Parathyroid adenoma (tissue), 2 donors: ENCODE measurements around the gene ANKRD44.

Experiments used
- H2AFZ ChIP-seq: fragments of 300-600 bp; sonication (generic); one replicate; pipeline ENCODE4 v1.7.0; 2017; ENCODE audit warnings: antibody characterized with exemption, mild to moderate bottlenecking
- H3K27ac ChIP-seq: fragments of 300-600 bp; sonication (generic); one replicate; pipeline ENCODE4 v1.7.0; 2017
- H3K27me3 ChIP-seq: fragments of 300-600 bp; sonication (generic); one replicate; pipeline ENCODE4 v1.7.0; 2017; ENCODE audit warnings: low read length; ENCODE audit not compliant: control insufficient read depth, insufficient read depth
- H3K36me3 ChIP-seq: fragments of 300-600 bp; sonication (generic); one replicate; pipeline ENCODE4 v1.7.0; 2017; ENCODE audit warnings: low read length; ENCODE audit not compliant: control insufficient read depth, insufficient read depth
- H3K4me1 ChIP-seq: fragments of 300-600 bp; sonication (generic); one replicate; pipeline ENCODE4 v1.7.0; 2017; ENCODE audit warnings: control low read depth
- H3K4me2 ChIP-seq: fragments of 300-600 bp; sonication (generic); one replicate; pipeline ENCODE4 v1.7.0; 2017; ENCODE audit warnings: low read length
- H3K4me3 ChIP-seq: fragments of 300-600 bp; sonication (generic); one replicate; pipeline ENCODE4 v1.7.0; 2017; ENCODE audit warnings: low read depth, low read length
- H3K79me2 ChIP-seq: fragments of 300-600 bp; sonication (generic); one replicate; pipeline ENCODE4 v1.7.0; 2017; ENCODE audit warnings: control low read depth
- H3K9ac ChIP-seq: fragments of 300-600 bp; sonication (generic); one replicate; pipeline ENCODE4 v1.7.0; 2017; ENCODE audit warnings: mild to moderate bottlenecking
- H3K9me3 ChIP-seq: fragments of 300-600 bp; sonication (generic); one replicate; pipeline ENCODE4 v1.7.0; 2017; ENCODE audit warnings: low read length; ENCODE audit not compliant: control insufficient read depth
- CTCF ChIP-seq: fragments of 300-600 bp; sonication (generic); IDR thresholded peaks from one replicate; pipeline ENCODE4 v1.7.0; 2017; ENCODE audit warnings: antibody characterized with exemption, mild to moderate bottlenecking
- donor health status: primary hyperparathyroidism.

The ANKRD44 gene

GRCh38 chr2:197332641-197333040 lies 22.1 kb upstream of the ANKRD44 start:
- no peak for TF ChIP-seq CTCF
- H2AFZ ChIP-seq = no peak overlapping the region
- H3K36me3 ChIP-seq = no peaks in the 10 kb centered on the region
- no peaks in the 10 kb centered on the region for H3K27me3 ChIP-seq
- H3K4me1 ChIP-seq = no peaks in the 10 kb centered on the region
- no peak overlapping the region for H3K4me3 ChIP-seq
- no peak overlapping the region for H3K4me2 ChIP-seq
- no peak overlapping the region for H3K9ac ChIP-seq
- H3K27ac ChIP-seq = no peak overlapping the region
- no peaks in the 10 kb centered on the region for H3K9me3 ChIP-seq
- no peaks in the 10 kb centered on the region for H3K79me2 ChIP-seq

- TF ChIP-seq CTCF = no peak
- Histone ChIP-seq H3K4me3 (no peak overlapping the region), H3K9ac (no peak overlapping the region), H3K27me3 (no peaks in the 10 kb centered on the region), H3K27ac (no peak overlapping the region), H3K79me2 (no peaks in the 10 kb centered on the region), H3K9me3 (no peaks in the 10 kb centered on the region), H2AFZ (no peak overlapping the region), H3K4me2 (no peak overlapping the region), H3K4me1 (no peaks in the 10 kb centered on the region), H3K36me3 (no peaks in the 10 kb centered on the region)
Measured at GRCh38 chr2:197328461-197328860, 17.9 kb upstream of the ANKRD44 start.

GRCh38 chr2:197327472-197328098 lies 17.0 kb upstream of the ANKRD44 start:
- no peak for TF ChIP-seq CTCF
- Histone ChIP-seq H3K9me3 (no peaks in the 10 kb centered on the region), H3K27ac (no peak overlapping the region), H3K4me2 (no peak overlapping the region), H3K4me3 (no peak overlapping the region), H3K27me3 (no peaks in the 10 kb centered on the region), H3K9ac (no peak overlapping the region), H2AFZ (no peak overlapping the region), H3K36me3 (no peaks in the 10 kb centered on the region), H3K79me2 (no peaks in the 10 kb centered on the region), H3K4me1 (no peaks in the 10 kb centered on the region)

- Histone ChIP-seq H3K9ac (no peak overlapping the region), H3K79me2 (no peaks in the 10 kb centered on the region), H3K4me1 (no peaks in the 10 kb centered on the region), H3K27ac (no peak overlapping the region), H2AFZ (no peak overlapping the region), H3K27me3 (no peaks in the 10 kb centered on the region), H3K4me3 (no peak overlapping the region), H3K9me3 (no peaks in the 10 kb centered on the region), H3K36me3 (no peaks in the 10 kb centered on the region), H3K4me2 (no peak overlapping the region)
- TF ChIP-seq CTCF = no peak
Measured at GRCh38 chr2:197327073-197327471, 16.5 kb upstream of the ANKRD44 start.

GRCh38 chr2:197324801-197325200 lies 14.2 kb upstream of the ANKRD44 start:
- Histone ChIP-seq H3K79me2 (no peaks in the 10 kb centered on the region), H3K4me2 (no peak overlapping the region), H3K27me3 (no peaks in the 10 kb centered on the region), H3K4me1 (no peaks in the 10 kb centered on the region), H3K27ac (no peak overlapping the region), H3K4me3 (no peak overlapping the region), H3K9ac (no peak overlapping the region), H3K9me3 (no peaks in the 10 kb centered on the region), H2AFZ (no peak overlapping the region), H3K36me3 (no peaks in the 10 kb centered on the region)
- no peak for TF ChIP-seq CTCF
